Neuronal stem cell (in vitro differentiated cells): ENCODE measurements around the gene GABRG3.

Experiments
- DNase-seq: peaks from one replicate; pipeline ENCODE4 v3.0.0-alpha.2; 2013; ENCODE audit warnings: low spot score
- H2AFZ ChIP-seq: one replicate; pipeline ENCODE4 v1.6.1; 2013; ENCODE audit warnings: mild to moderate bottlenecking, low read length, inconsistent platforms
- H2AK5ac ChIP-seq: 2 replicates; pipeline ENCODE4 v1.6.1; 2013; ENCODE audit warnings: low read depth, mild to moderate bottlenecking, inconsistent platforms, low read length, moderate library complexity, mixed read lengths
- H2BK120ac ChIP-seq: 2 replicates; pipeline ENCODE4 v1.6.1; 2013; ENCODE audit warnings: low read depth, mild to moderate bottlenecking, inconsistent platforms, low read length, moderate library complexity, mixed read lengths
- H2BK12ac ChIP-seq: one replicate; pipeline ENCODE4 v1.6.1; 2013; ENCODE audit warnings: low read length, inconsistent platforms
- H2BK15ac ChIP-seq: 2 replicates; pipeline ENCODE4 v1.6.1; 2013; ENCODE audit warnings: mild to moderate bottlenecking, low read length, inconsistent platforms, mixed read lengths
- H2BK5ac ChIP-seq: one replicate; pipeline ENCODE4 v1.6.1; 2013; ENCODE audit warnings: inconsistent platforms, mild to moderate bottlenecking, low read length, moderate library complexity
- H3K14ac ChIP-seq: one replicate; pipeline ENCODE4 v1.6.1; 2013; ENCODE audit warnings: low read length, inconsistent platforms
- H3K18ac ChIP-seq: 2 replicates; pipeline ENCODE4 v1.6.1; 2013; ENCODE audit warnings: low read length, inconsistent platforms
- H3K23ac ChIP-seq: 2 replicates; pipeline ENCODE4 v1.6.1; 2013; ENCODE audit warnings: low read depth, mild to moderate bottlenecking, mixed read lengths, low read length, inconsistent platforms; ENCODE audit not compliant: poor library complexity
- H3K27ac ChIP-seq: replicated peaks from 3 replicates; pipeline ENCODE4 v1.5.1; 2013; ENCODE audit warnings: low read length, inconsistent platforms
- H3K27me3 ChIP-seq, 3 experiments: 2 replicates each; pipeline ENCODE4 v1.6.1; 2013; ENCODE audit warnings: low read length in 3 of 3, mild to moderate bottlenecking in 2 of 3, inconsistent platforms in 1 of 3, low read depth in 1 of 3, mixed read lengths in 1 of 3, moderate library complexity in 1 of 3; ENCODE audit not compliant: control insufficient read depth in 3 of 3, insufficient read depth in 3 of 3
- H3K36me3 ChIP-seq, 2 donors: replicated peaks in 1 of 2; 2 replicates each; pipeline ENCODE4 v1.6.1; 2013; ENCODE audit warnings: low read length in 2 of 2; ENCODE audit not compliant: control insufficient read depth in 2 of 2, insufficient read depth in 2 of 2
- H3K4ac ChIP-seq: 2 replicates; pipeline ENCODE4 v1.6.1; 2013; ENCODE audit warnings: inconsistent platforms, mild to moderate bottlenecking, low read length, moderate library complexity
- H3K4me1 ChIP-seq, 2 donors: 1 replicate in 1 of 2; 2 replicates in 1 of 2; pipeline ENCODE4 v1.6.1; 2013; ENCODE audit warnings: low read length in 2 of 2, low read depth in 1 of 2; ENCODE audit not compliant: control insufficient read depth in 2 of 2, insufficient read depth in 1 of 2
- H3K4me2 ChIP-seq: one replicate; pipeline ENCODE4 v1.6.1; 2013; ENCODE audit warnings: mild to moderate bottlenecking, low read length, inconsistent platforms; ENCODE audit not compliant: insufficient read depth, poor library complexity, severe bottlenecking
- H3K4me3 ChIP-seq, 2 donors: 2 replicates each; pipeline ENCODE4 v1.5.1; 2013; ENCODE audit warnings: low read length in 2 of 2, mild to moderate bottlenecking in 2 of 2, inconsistent platforms in 1 of 2, moderate library complexity in 1 of 2
- H3K79me1 ChIP-seq: one replicate; pipeline ENCODE4 v1.6.1; 2013; ENCODE audit warnings: low read depth, mild to moderate bottlenecking, inconsistent platforms, low read length, moderate library complexity
- H3K9ac ChIP-seq: one replicate; pipeline ENCODE4 v1.6.1; 2013; ENCODE audit warnings: mild to moderate bottlenecking, low read depth, low read length, inconsistent platforms; ENCODE audit not compliant: poor library complexity
- H3K9me3 ChIP-seq, 2 donors: replicated peaks in 1 of 2; 2 replicates each; pipeline versions ENCODE3 to v1.6.1; 2013; ENCODE audit warnings: low read length in 2 of 2, mild to moderate bottlenecking in 2 of 2, inconsistent platforms in 1 of 2, low read depth in 1 of 2, mixed read lengths in 1 of 2, moderate library complexity in 1 of 2; ENCODE audit not compliant: control insufficient read depth in 2 of 2, insufficient read depth in 1 of 2
- H4K8ac ChIP-seq: one replicate; pipeline ENCODE4 v1.6.1; 2013; ENCODE audit warnings: low read depth, mild to moderate bottlenecking, inconsistent platforms, low read length, moderate library complexity
- H4K91ac ChIP-seq: one replicate; pipeline ENCODE4 v1.6.1; 2013; ENCODE audit warnings: low read length, low read depth, mild to moderate bottlenecking, inconsistent platforms; ENCODE audit not compliant: poor library complexity
- WGBS, 2 donors: extraction: QIAGEN DNeasy Blood & Tissue Kit; methylation state at CpG; one replicate each; pipeline ENCODE4 v1.1.7; 2013; ENCODE audit warnings: missing lambda C conversion rate in 2 of 2, mixed read lengths in 1 of 2; ENCODE audit not compliant: insufficient read length in 2 of 2, insufficient replicate concordance in 1 of 2; ENCODE audit errors: extremely low coverage in 2 of 2; 5-methylcytosine and 5-hydroxymethylcytosine counted together

Gene GABRG3

GRCh38 chr15:27579738-27580137 is 608.8 kb downstream of the GABRG3 start:
- Histone ChIP-seq H3K9me3 (no peaks in the 10 kb centered on the region), H3K36me3 (no peaks in the 10 kb centered on the region), H3K18ac (no peak overlapping the region), H4K8ac (no peak overlapping the region), H3K9ac (no peak overlapping the region), H3K14ac (no peak overlapping the region), H2BK12ac (no peak overlapping the region), H2AFZ (no peak overlapping the region), H3K27me3 (no peaks in the 10 kb centered on the region), H2BK5ac (no peak overlapping the region), H3K4me1 (no peaks in the 10 kb centered on the region), H2BK120ac (no peak overlapping the region), H4K91ac (no peak overlapping the region), H2AK5ac (no peak overlapping the region), H3K4me3 (peak overlapping the region in 1 of 2 donors; percentile 48), H2BK15ac (no peak overlapping the region), H3K79me1 (no peaks in the 10 kb centered on the region), H3K27ac (no peak overlapping the region), H3K4ac (no peak overlapping the region), H3K23ac (no peak overlapping the region), H3K4me2 (no peak overlapping the region)
- no peak for DNase-seq
- WGBS, 2 donors = no CpG with 5 or more reads among the region's 5 CpGs

GRCh38 chr15:27582726-27583410 is 611.9 kb downstream of the GABRG3 start:
- no peak overlapping the region for H3K4me2 ChIP-seq
- H3K4me3 ChIP-seq = no peak overlapping the region
- H4K8ac ChIP-seq = no peak overlapping the region
- no peak overlapping the region for H3K18ac ChIP-seq
- no peak overlapping the region for H2BK15ac ChIP-seq
- DNase-seq = no peak
- no peak overlapping the region for H3K23ac ChIP-seq
- peaks cover 0 to 2% (median 0%) of the 10 kb centered on the region in 3 experiments for H3K27me3 ChIP-seq
- H3K79me1 ChIP-seq = no peaks in the 10 kb centered on the region
- WGBS, 2 donors = no CpG with 5 or more reads among the region's 5 CpGs
- no peak overlapping the region for H2BK120ac ChIP-seq
- no peak overlapping the region for H2AK5ac ChIP-seq
- no peak overlapping the region for H2BK12ac ChIP-seq
- H3K14ac ChIP-seq = no peak overlapping the region
- no peak overlapping the region for H3K27ac ChIP-seq
- H3K9me3 ChIP-seq = no peaks in the 10 kb centered on the region
- no peaks in the 10 kb centered on the region for H3K4me1 ChIP-seq
- H2AFZ ChIP-seq = no peak overlapping the region
- no peak overlapping the region for H3K9ac ChIP-seq
- H4K91ac ChIP-seq = no peak overlapping the region
- H3K4ac ChIP-seq = no peak overlapping the region
- H3K36me3 ChIP-seq = no peaks in the 10 kb centered on the region
- H2BK5ac ChIP-seq = no peak overlapping the region

GRCh38 chr15:27583651-27584050 is 612.7 kb downstream of the GABRG3 start:
- no CpG with 5 or more reads among the region's 1 CpG for WGBS, 2 donors
- no peak overlapping the region for H2BK15ac ChIP-seq

GRCh38 chr15:27585041-27585640 is 614.2 kb downstream of the GABRG3 start:
- no peak overlapping the region for H2BK12ac ChIP-seq
- H3K27ac ChIP-seq = no peak overlapping the region
- H2AFZ ChIP-seq = no peak overlapping the region
- no peak overlapping the region for H3K18ac ChIP-seq
- H3K4ac ChIP-seq = no peak overlapping the region
- H3K23ac ChIP-seq = no peak overlapping the region
- H2AK5ac ChIP-seq = no peak overlapping the region
- peaks cover 0 to 4% (median 0%) of the 10 kb centered on the region in 3 experiments for H3K27me3 ChIP-seq
- H4K91ac ChIP-seq = no peak overlapping the region
- H3K9me3 ChIP-seq = no peaks in the 10 kb centered on the region
- H2BK15ac ChIP-seq = no peak overlapping the region
- no peak overlapping the region for H3K4me3 ChIP-seq
- no peaks in the 10 kb centered on the region for H3K79me1 ChIP-seq
- no peaks in the 10 kb centered on the region for H3K36me3 ChIP-seq
- no peak overlapping the region for H3K4me2 ChIP-seq
- H4K8ac ChIP-seq = no peak overlapping the region
- DNase-seq = no peak
- peaks cover 0 to 1% of the 10 kb centered on the region in 2 donors for H3K4me1 ChIP-seq
- H3K9ac ChIP-seq = no peak overlapping the region
- WGBS, 2 donors = no CpG with 5 or more reads among the region's 6 CpGs
- H2BK5ac ChIP-seq = no peak overlapping the region
- H3K14ac ChIP-seq = no peak overlapping the region
- no peak overlapping the region for H2BK120ac ChIP-seq

More at GRCh38 chr15:27583651-27584050, 612.7 kb downstream of the GABRG3 start:
- no peak overlapping the region for H2AK5ac ChIP-seq
- no peak overlapping the region for H2AFZ ChIP-seq
- no peaks in the 10 kb centered on the region for H3K79me1 ChIP-seq
- no peak overlapping the region for H2BK120ac ChIP-seq
- H3K4ac ChIP-seq = no peak overlapping the region
- H3K4me3 ChIP-seq = no peak overlapping the region
- H3K36me3 ChIP-seq = no peaks in the 10 kb centered on the region
- peaks cover 0 to 4% (median 0%) of the 10 kb centered on the region in 3 experiments for H3K27me3 ChIP-seq
- H3K4me1 ChIP-seq = no peaks in the 10 kb centered on the region
- H3K9me3 ChIP-seq = no peaks in the 10 kb centered on the region
- H2BK12ac ChIP-seq = no peak overlapping the region
- no peak overlapping the region for H2BK5ac ChIP-seq
- H3K18ac ChIP-seq = no peak overlapping the region
- no peak overlapping the region for H3K4me2 ChIP-seq
- no peak overlapping the region for H3K14ac ChIP-seq
- H4K8ac ChIP-seq = no peak overlapping the region
- H3K9ac ChIP-seq = no peak overlapping the region
- no peak overlapping the region for H4K91ac ChIP-seq
- H3K23ac ChIP-seq = no peak overlapping the region
- no peak overlapping the region for H3K27ac ChIP-seq
- DNase-seq = no peak
